ENCODE data around the gene MTCL3.

The MTCL3 gene

GRCh38 chr6:127489248-127489647 is 29.9 kb downstream of the MTCL3 start:
- peaks cover 33% of the 10 kb centered on the region for H3K36me3 Mint-ChIP-seq (ENCODE audit: low read depth)
- no peak overlapping the region for H3K27ac Mint-ChIP-seq (ENCODE audit: unreplicated experiment)
- peaks cover 2% of the 10 kb centered on the region for H3K9me3 Mint-ChIP-seq
- peaks cover 28% of the 10 kb centered on the region for H3K4me1 Mint-ChIP-seq
- H3K4me3 Mint-ChIP-seq: no peak overlapping the region
- TF ChIP-seq CTCF (conservative IDR thresholded peaks at IDR 0.05): no peak
- H3K27me3 Mint-ChIP-seq (ENCODE audit: low read depth): no peaks in the 10 kb centered on the region
- DNase-seq (ENCODE audit: low read depth, low spot score): no peak

- Mint-ChIP-seq H3K27ac (ENCODE audit: unreplicated experiment) (no peak overlapping the region), H3K36me3 (ENCODE audit: low read depth) (peaks cover 34% of the 10 kb centered on the region), H3K4me1 (peaks cover 41% of the 10 kb centered on the region), H3K4me3 (no peak overlapping the region), H3K9me3 (peaks cover 2% of the 10 kb centered on the region), H3K27me3 (ENCODE audit: low read depth) (no peaks in the 10 kb centered on the region)
- no peak for TF ChIP-seq CTCF (conservative IDR thresholded peaks at IDR 0.05)
- no peak for DNase-seq (ENCODE audit: low read depth, low spot score)
Observed at GRCh38 chr6:127486934-127487333, 32.2 kb downstream of the MTCL3 start.

GRCh38 chr6:127484212-127484863 is 34.8 kb downstream of the MTCL3 start:
- no peaks in the 10 kb centered on the region for H3K9me3 Mint-ChIP-seq
- H3K4me1 Mint-ChIP-seq: peaks cover 41% of the 10 kb centered on the region
- H3K27ac Mint-ChIP-seq (ENCODE audit: unreplicated experiment): no peak overlapping the region
- peaks cover 20% of the 10 kb centered on the region for H3K36me3 Mint-ChIP-seq (ENCODE audit: low read depth)
- H3K27me3 Mint-ChIP-seq (ENCODE audit: low read depth): no peaks in the 10 kb centered on the region
- no peak overlapping the region for H3K4me3 Mint-ChIP-seq
- TF ChIP-seq CTCF (conservative IDR thresholded peaks at IDR 0.05): no peak
- DNase-seq (ENCODE audit: low read depth, low spot score): no peak

- TF ChIP-seq CTCF (conservative IDR thresholded peaks at IDR 0.05): no peak
- DNase-seq (ENCODE audit: low read depth, low spot score): no peak
- Mint-ChIP-seq H3K27me3 (ENCODE audit: low read depth) (no peaks in the 10 kb centered on the region), H3K27ac (ENCODE audit: unreplicated experiment) (no peak overlapping the region), H3K36me3 (ENCODE audit: low read depth) (peaks cover 23% of the 10 kb centered on the region), H3K4me1 (peaks cover 41% of the 10 kb centered on the region), H3K4me3 (no peak overlapping the region), H3K9me3 (peaks cover under 1% of the 10 kb centered on the region)
Observed at GRCh38 chr6:127483399-127484055, 35.6 kb downstream of the MTCL3 start.

- Mint-ChIP-seq H3K4me3 (no peak overlapping the region), H3K9me3 (peaks cover 2% of the 10 kb centered on the region), H3K36me3 (ENCODE audit: low read depth) (peaks cover 33% of the 10 kb centered on the region), H3K27me3 (ENCODE audit: low read depth) (no peaks in the 10 kb centered on the region), H3K4me1 (peaks cover 32% of the 10 kb centered on the region), H3K27ac (ENCODE audit: unreplicated experiment) (peak overlapping the region; percentile 6)
- TF ChIP-seq CTCF (conservative IDR thresholded peaks at IDR 0.05): no peak
- DNase-seq (ENCODE audit: low read depth, low spot score): no peak
Observed at GRCh38 chr6:127482325-127482724, 36.8 kb downstream of the MTCL3 start.
